HG03280 (cell line): ENCODE data around the gene MLXIP.
"Not testable (repeated sequence)": the region's sequence is repeated elsewhere in the genome, so short reads cannot be mapped to it uniquely, and the experiment has no call there.

Experiments
- ATAC-seq: cut with Tn5 transposase; IDR thresholded peaks from one replicate; pipeline ENCODE4 v1.9.1; 2021; ENCODE audit warnings: mild to moderate bottlenecking, moderate library complexity; ENCODE audit not compliant: unreplicated experiment

MLXIP gene

GRCh38 chr12:122054842-122055520 lies 23.6 kb upstream of the MLXIP start:
- no peak for ATAC-seq

- not testable (repeated sequence) for ATAC-seq
These were observed 22.1 kb upstream of the MLXIP start for GRCh38 chr12:122056406-122056805.

GRCh38 chr12:122057007-122057735 lies 21.4 kb upstream of the MLXIP start:
- ATAC-seq: no peak

- no peak for ATAC-seq
These were observed 20.8 kb upstream of the MLXIP start for GRCh38 chr12:122057769-122058168.

GRCh38 chr12:122058549-122059149 lies 19.9 kb upstream of the MLXIP start:
- no peak for ATAC-seq

- ATAC-seq: no peak
These were observed 19.2 kb upstream of the MLXIP start for GRCh38 chr12:122059203-122059960.

GRCh38 chr12:122060081-122060501 lies 18.5 kb upstream of the MLXIP start:
- no peak for ATAC-seq

- ATAC-seq: no peak
These were observed 17.3 kb upstream of the MLXIP start for GRCh38 chr12:122061253-122061652.

GRCh38 chr12:122062832-122063693 lies 15.5 kb upstream of the MLXIP start:
- no peak for ATAC-seq

- ATAC-seq: no peak
These were observed 14.9 kb upstream of the MLXIP start for GRCh38 chr12:122063694-122064024.

GRCh38 chr12:122064025-122064777 lies 14.4 kb upstream of the MLXIP start:
- ATAC-seq: no peak

- ATAC-seq: no peak
These were observed 13.6 kb upstream of the MLXIP start for GRCh38 chr12:122064780-122065588.

- ATAC-seq: no peak
These were observed 11.0 kb upstream of the MLXIP start for GRCh38 chr12:122067548-122067947.

- peak; percentile 89 for ATAC-seq
These were observed 10.6 kb upstream of the MLXIP start for GRCh38 chr12:122067966-122068365.

- ATAC-seq: no peak
These were observed 6.3 kb upstream of the MLXIP start for GRCh38 chr12:122072031-122072970.

- ATAC-seq: no peak
These were observed 4.7 kb upstream of the MLXIP start for GRCh38 chr12:122073815-122074214.

- no peak for ATAC-seq
These were observed 1.6 kb upstream of the MLXIP start for GRCh38 chr12:122076743-122077495.
